Mesendoderm (in vitro differentiated cells): ENCODE data around the gene SPRING1.
A peak's percentile ranks its signal among the peaks of the same experiment; 100 is the strongest.

Experiments
- DNase-seq: peaks from one replicate; pipeline ENCODE4 v3.0.0; 2013
- H2AK5ac ChIP-seq: 2 replicates; pipeline ENCODE4 v1.6.1; 2013; ENCODE audit warnings: low read length, inconsistent platforms
- H2BK120ac ChIP-seq: 2 replicates; pipeline ENCODE4 v1.6.1; 2013; ENCODE audit warnings: low read depth, mild to moderate bottlenecking, low read length, moderate library complexity, mixed read lengths
- H2BK15ac ChIP-seq: replicated peaks from 2 replicates; pipeline ENCODE4 v1.6.1; 2013; ENCODE audit warnings: low read depth, mild to moderate bottlenecking, moderate library complexity
- H2BK5ac ChIP-seq: 2 replicates; pipeline ENCODE4 v1.6.1; 2013; ENCODE audit warnings: low read length, inconsistent platforms
- H3K18ac ChIP-seq: 2 replicates; pipeline ENCODE4 v1.6.1; 2013; ENCODE audit warnings: mild to moderate bottlenecking, low read length, mixed read lengths
- H3K23ac ChIP-seq: one replicate; pipeline ENCODE4 v1.6.1; 2013; ENCODE audit warnings: low read length
- H3K27ac ChIP-seq: 2 replicates; pipeline ENCODE4 v1.5.1; 2013; ENCODE audit warnings: low read depth, mild to moderate bottlenecking, inconsistent platforms, low read length, moderate library complexity
- H3K27me3 ChIP-seq: 2 replicates; pipeline ENCODE4 v1.6.1; 2013; ENCODE audit warnings: low read length, control low read depth, mild to moderate bottlenecking, inconsistent platforms; ENCODE audit not compliant: insufficient read depth, poor library complexity
- H3K36me3 ChIP-seq: 2 replicates; pipeline ENCODE4 v1.6.1; 2013; ENCODE audit warnings: low read length, inconsistent platforms; ENCODE audit not compliant: control insufficient read depth, insufficient read depth
- H3K4ac ChIP-seq: one replicate; pipeline ENCODE4 v1.6.1; 2013; ENCODE audit warnings: low read depth, mild to moderate bottlenecking, low read length, moderate library complexity
- H3K4me1 ChIP-seq: 2 replicates; pipeline ENCODE4 v1.6.1; 2013; ENCODE audit warnings: low read depth, low read length, inconsistent platforms; ENCODE audit not compliant: control insufficient read depth
- H3K4me2 ChIP-seq: 2 replicates; pipeline ENCODE4 v1.6.1; 2013; ENCODE audit warnings: low read length
- H3K4me3 ChIP-seq: 2 replicates; pipeline ENCODE4 v1.5.1; 2013; ENCODE audit warnings: mild to moderate bottlenecking, low read length
- H3K56ac ChIP-seq: one replicate; pipeline ENCODE4 v1.6.1; 2013; ENCODE audit warnings: low read length
- H3K79me1 ChIP-seq: 2 replicates; pipeline ENCODE4 v1.6.1; 2013; ENCODE audit warnings: low read length, inconsistent platforms
- H3K79me2 ChIP-seq: 2 replicates; pipeline ENCODE4 v1.6.1; 2013; ENCODE audit warnings: mild to moderate bottlenecking, low read length; ENCODE audit not compliant: control insufficient read depth, insufficient read depth
- H3K9ac ChIP-seq: 2 replicates; pipeline ENCODE4 v1.6.1; 2013; ENCODE audit warnings: low read length, inconsistent platforms
- H4K5ac ChIP-seq: one replicate; pipeline ENCODE4 v1.6.1; 2013; ENCODE audit warnings: low read length
- H4K8ac ChIP-seq: one replicate; pipeline ENCODE4 v1.6.1; 2013; ENCODE audit warnings: low read depth, mild to moderate bottlenecking, control low read depth, low read length, moderate library complexity
- WGBS: extraction: QIAGEN DNeasy Blood & Tissue Kit; methylation state at CpG from one replicate; pipeline ENCODE4 v1.1.7; 2013; ENCODE audit warnings: low lambda C conversion rate, missing lambda C conversion rate; ENCODE audit not compliant: insufficient coverage; ENCODE audit errors: extremely low coverage; 5-methylcytosine and 5-hydroxymethylcytosine counted together

Gene SPRING1

DNA sequence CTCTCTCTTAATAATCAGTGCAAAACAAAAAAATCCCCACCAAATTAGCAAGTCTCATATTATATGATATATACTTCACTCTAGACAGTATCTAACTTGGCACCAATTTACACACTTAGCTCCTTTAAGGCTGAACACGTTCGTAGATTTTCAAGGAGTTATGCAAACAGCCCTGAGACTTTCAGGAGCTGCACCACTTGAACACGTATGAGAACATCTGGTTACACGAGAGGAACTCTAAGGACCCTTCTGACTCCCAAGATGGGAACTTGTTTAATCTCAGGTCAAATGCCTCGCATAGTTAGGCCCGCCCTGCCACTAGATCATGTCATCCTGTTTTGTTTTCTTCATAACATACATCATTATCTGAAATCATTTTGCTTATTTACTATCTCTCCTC lies 10.0 kb downstream of the SPRING1 start:
- Histone ChIP-seq H3K79me2 (peaks cover 11% of the 10 kb centered on the region), H4K8ac (no peak overlapping the region), H3K27ac (no peak overlapping the region), H3K36me3 (no peaks in the 10 kb centered on the region), H2BK15ac (no peak overlapping the region), H2AK5ac (no peak overlapping the region), H2BK120ac (no peak overlapping the region), H2BK5ac (no peak overlapping the region), H3K27me3 (no peaks in the 10 kb centered on the region), H3K4me1 (no peaks in the 10 kb centered on the region), H3K23ac (no peak overlapping the region), H3K56ac (no peak overlapping the region), H4K5ac (no peak overlapping the region), H3K9ac (no peak overlapping the region), H3K4ac (no peak overlapping the region), H3K18ac (no peak overlapping the region), H3K4me2 (no peak overlapping the region), H3K4me3 (no peak overlapping the region), H3K79me1 (peaks cover 11% of the 10 kb centered on the region)
- no CpG with 5 or more reads among the region's 6 CpGs for WGBS
- DNase-seq = no peak

DNA sequence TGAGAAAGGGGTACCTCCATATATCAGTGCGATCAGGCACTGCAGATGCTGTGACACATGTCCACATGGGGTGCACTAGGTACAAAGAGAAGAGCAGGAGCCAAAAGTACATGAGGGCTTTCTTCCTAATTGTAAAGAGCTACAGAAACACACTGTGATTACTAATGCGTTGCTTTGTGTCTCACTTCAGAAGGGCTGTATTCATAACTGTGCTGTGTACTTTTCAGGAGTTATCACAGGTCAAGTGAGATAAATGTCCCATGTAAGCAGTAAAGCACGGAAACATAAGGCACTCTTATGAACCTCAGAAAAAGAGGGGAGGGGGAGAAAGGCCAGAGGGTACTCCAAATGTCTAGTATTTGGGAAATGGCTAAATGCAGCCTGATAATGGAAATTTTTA lies 10.6 kb downstream of the SPRING1 start:
- H3K4me3 ChIP-seq = no peak overlapping the region
- peaks cover 9% of the 10 kb centered on the region for H3K79me1 ChIP-seq
- WGBS = no CpG with 5 or more reads among the region's 3 CpGs
- H3K9ac ChIP-seq = no peak overlapping the region
- no peak overlapping the region for H2AK5ac ChIP-seq
- no peak overlapping the region for H3K23ac ChIP-seq
- H2BK5ac ChIP-seq = no peak overlapping the region
- no peak overlapping the region for H2BK120ac ChIP-seq
- H2BK15ac ChIP-seq = no peak overlapping the region
- H3K56ac ChIP-seq = no peak overlapping the region
- H3K18ac ChIP-seq = no peak overlapping the region
- no peak overlapping the region for H4K5ac ChIP-seq
- no peak overlapping the region for H3K4me2 ChIP-seq
- H3K27ac ChIP-seq = no peak overlapping the region
- no peaks in the 10 kb centered on the region for H3K36me3 ChIP-seq
- H3K4ac ChIP-seq = no peak overlapping the region
- DNase-seq = no peak
- H3K79me2 ChIP-seq = peaks cover 9% of the 10 kb centered on the region
- no peak overlapping the region for H4K8ac ChIP-seq
- H3K4me1 ChIP-seq = no peaks in the 10 kb centered on the region
- no peaks in the 10 kb centered on the region for H3K27me3 ChIP-seq

DNA sequence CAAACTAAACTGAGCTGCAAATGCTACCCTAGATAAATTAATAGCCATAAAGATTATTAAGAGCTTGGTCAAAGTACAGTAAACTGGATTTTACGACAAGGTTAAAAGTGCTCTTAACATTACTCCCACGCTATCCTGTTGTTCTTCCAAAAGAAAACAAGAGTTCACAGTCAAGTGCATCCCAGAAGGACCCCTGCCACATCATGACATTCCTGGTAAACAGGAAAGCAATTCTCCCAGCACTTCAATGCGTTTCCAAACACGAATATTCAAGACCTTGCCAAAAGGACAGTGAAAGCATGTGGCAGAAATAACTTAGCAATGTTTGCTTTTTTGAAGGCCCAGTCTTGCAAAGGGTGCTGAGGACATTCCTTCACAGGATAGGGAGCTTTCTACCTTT lies 11.2 kb downstream of the SPRING1 start:
- H2BK120ac ChIP-seq = no peak overlapping the region
- H3K79me2 ChIP-seq = peaks cover 6% of the 10 kb centered on the region
- no peak overlapping the region for H3K4ac ChIP-seq
- no peaks in the 10 kb centered on the region for H3K36me3 ChIP-seq
- DNase-seq = peak; percentile 50
- no CpG with 5 or more reads among the region's 4 CpGs for WGBS
- no peak overlapping the region for H3K56ac ChIP-seq
- H3K23ac ChIP-seq = no peak overlapping the region
- H3K4me1 ChIP-seq = no peaks in the 10 kb centered on the region
- no peak overlapping the region for H2BK5ac ChIP-seq
- peaks cover 7% of the 10 kb centered on the region for H3K79me1 ChIP-seq
- no peak overlapping the region for H2AK5ac ChIP-seq
- H3K4me3 ChIP-seq = no peak overlapping the region
- no peaks in the 10 kb centered on the region for H3K27me3 ChIP-seq
- no peak overlapping the region for H4K8ac ChIP-seq
- H3K27ac ChIP-seq = no peak overlapping the region
- H3K9ac ChIP-seq = no peak overlapping the region
- H2BK15ac ChIP-seq = no peak overlapping the region
- no peak overlapping the region for H4K5ac ChIP-seq
- H3K4me2 ChIP-seq = no peak overlapping the region
- no peak overlapping the region for H3K18ac ChIP-seq

DNA sequence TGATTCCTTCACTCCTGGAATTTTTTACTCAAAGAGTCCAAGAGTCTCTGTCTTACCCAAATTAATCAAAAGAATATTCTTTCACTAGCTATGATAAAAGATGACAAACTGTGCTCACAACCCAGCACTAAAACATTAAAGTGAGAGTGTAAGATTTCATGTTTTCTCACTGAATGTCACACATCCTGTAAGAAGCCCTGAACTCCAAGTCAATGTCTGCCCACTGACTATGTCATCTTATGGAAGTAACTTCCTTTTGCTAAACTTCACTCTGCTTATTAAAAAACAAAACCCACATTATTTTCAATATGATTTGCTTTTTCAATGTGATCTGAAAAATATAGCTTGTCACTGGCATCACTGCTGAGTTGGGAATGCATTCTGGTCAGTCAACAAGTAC lies 15.6 kb downstream of the SPRING1 start:
- H3K9ac ChIP-seq = no peak overlapping the region
- no peak overlapping the region for H3K27ac ChIP-seq
- H3K36me3 ChIP-seq = peaks cover 1% of the 10 kb centered on the region
- DNase-seq = no peak
- no peak overlapping the region for H3K4me3 ChIP-seq
- no peak overlapping the region for H4K5ac ChIP-seq
- H3K79me2 ChIP-seq = peaks cover 2% of the 10 kb centered on the region
- H2BK15ac ChIP-seq = no peak overlapping the region
- no peak overlapping the region for H3K23ac ChIP-seq
- no peak overlapping the region for H3K4ac ChIP-seq
- peaks cover 2% of the 10 kb centered on the region for H3K4me1 ChIP-seq
- H4K8ac ChIP-seq = no peak overlapping the region
- no peak overlapping the region for H3K18ac ChIP-seq
- H2BK5ac ChIP-seq = no peak overlapping the region
- H3K79me1 ChIP-seq = peaks cover 4% of the 10 kb centered on the region
- no peak overlapping the region for H3K56ac ChIP-seq
- no peak overlapping the region for H3K4me2 ChIP-seq
- H3K27me3 ChIP-seq = no peaks in the 10 kb centered on the region
- H2BK120ac ChIP-seq = no peak overlapping the region
- no peak overlapping the region for H2AK5ac ChIP-seq

DNA sequence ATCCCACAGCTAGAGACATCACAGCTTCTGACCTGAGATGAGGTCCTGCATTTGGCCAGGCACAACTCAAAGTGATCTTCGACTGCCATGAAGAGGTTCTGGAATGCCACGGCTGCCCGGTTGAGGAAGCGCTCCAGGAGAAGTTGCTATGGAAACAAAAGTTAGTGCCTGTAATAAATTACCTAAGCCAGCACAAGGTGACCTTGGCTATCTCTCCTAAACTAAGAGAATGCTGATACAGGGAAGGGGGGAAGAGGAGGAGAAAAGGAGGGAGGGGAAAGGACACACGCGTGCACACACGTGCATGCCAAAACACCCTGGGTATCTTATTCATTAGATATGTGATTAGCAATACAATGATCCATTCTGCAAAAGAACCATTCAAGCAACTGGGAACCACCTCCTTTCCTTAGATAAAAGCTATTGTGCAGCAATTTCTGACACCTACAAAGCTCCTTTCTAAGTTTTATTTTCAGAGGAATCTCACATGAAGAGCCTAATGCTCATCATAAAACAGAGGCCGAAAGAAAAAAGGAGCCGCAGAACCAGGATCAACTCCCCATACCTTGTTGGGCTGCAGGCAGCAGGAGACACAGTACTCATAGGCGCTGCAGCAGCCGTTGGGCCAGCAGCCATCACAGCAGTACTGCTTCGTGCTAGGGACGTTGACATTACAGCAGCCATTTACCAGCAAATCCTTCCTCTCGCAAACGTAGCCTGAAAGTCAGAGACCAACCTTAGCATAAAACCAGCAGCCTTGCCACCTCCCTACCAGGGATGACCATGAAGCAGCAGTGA lies 17.9 kb downstream of the SPRING1 start:
- WGBS = no CpG with 5 or more reads among the region's 15 CpGs
- Histone ChIP-seq H3K9ac (no peak overlapping the region), H3K4ac (no peak overlapping the region), H3K4me3 (no peak overlapping the region), H3K4me2 (no peak overlapping the region), H4K5ac (no peak overlapping the region), H3K18ac (no peak overlapping the region), H2AK5ac (no peak overlapping the region), H3K36me3 (peaks cover 1% of the 10 kb centered on the region), H3K27me3 (no peaks in the 10 kb centered on the region), H3K56ac (no peak overlapping the region), H4K8ac (no peak overlapping the region), H3K4me1 (peaks cover 2% of the 10 kb centered on the region), H3K23ac (no peak overlapping the region), H2BK15ac (no peak overlapping the region), H3K79me1 (peaks cover 2% of the 10 kb centered on the region), H3K79me2 (no peaks in the 10 kb centered on the region), H3K27ac (no peak overlapping the region), H2BK120ac (no peak overlapping the region), H2BK5ac (no peak overlapping the region)
- DNase-seq = no peak
